DND-41 (cell line): Measurements from ENCODE around the gene THSD1.

Experiments
- CTCF ChIP-seq: IDR thresholded peaks from 2 replicates; pipeline ENCODE4 v1.5.1; 2012; ENCODE audit warnings: borderline replicate concordance, low read length, moderate library complexity, mild to moderate bottlenecking; ENCODE audit not compliant: poor library complexity, severe bottlenecking; ENCODE audit errors: extremely low read depth
- EZH2 ChIP-seq: IDR thresholded peaks from 3 replicates; pipeline ENCODE4 v1.6.1; 2012; ENCODE audit warnings: borderline replicate concordance, low read depth, mild to moderate bottlenecking, moderate library complexity, low read length, inconsistent platforms; ENCODE audit not compliant: severe bottlenecking

GRCh38 chr13:52428295-52428694, 22.3 kb upstream of the THSD1 start:
- no peak for TF ChIP-seq CTCF
- no peak for TF ChIP-seq EZH2
